ENCODE results near the gene GTF2H4.
"Not testable (repeated sequence)": the region's sequence is repeated elsewhere in the genome, so short reads cannot be mapped to it uniquely, and the experiment has no call there.

The GTF2H4 gene

GRCh38 chr6:30895343-30895742 lies 12.7 kb upstream of the GTF2H4 start:
- no peak for DNase-seq

GRCh38 chr6:30896541-30896940 lies 11.5 kb upstream of the GTF2H4 start:
- DNase-seq: no peak

- DNase-seq: no peak
Observed at GRCh38 chr6:30897882-30898281, 10.1 kb upstream of the GTF2H4 start.

- DNase-seq: no peak
Observed at GRCh38 chr6:30898750-30899360, 9.2 kb upstream of the GTF2H4 start.

GRCh38 chr6:30900863-30901417 lies 7.1 kb upstream of the GTF2H4 start:
- DNase-seq: no peak

GRCh38 chr6:30901436-30901835 lies 6.6 kb upstream of the GTF2H4 start:
- no peak for DNase-seq

- not testable (repeated sequence) for DNase-seq
Observed at GRCh38 chr6:30902196-30902595, 5.8 kb upstream of the GTF2H4 start.

GRCh38 chr6:30902709-30903108 lies 5.3 kb upstream of the GTF2H4 start:
- no peak for DNase-seq

GRCh38 chr6:30903236-30903635 lies 4.8 kb upstream of the GTF2H4 start:
- no peak for DNase-seq

- not testable (repeated sequence) for DNase-seq
Observed at GRCh38 chr6:30907290-30907757, 683 bp upstream of the GTF2H4 start.

- DNase-seq: no peak
Observed at GRCh38 chr6:30908700-30909099, 693 bp downstream of the GTF2H4 start.

- DNase-seq: not testable (repeated sequence)
Observed at GRCh38 chr6:30910473-30910872, 2.5 kb downstream of the GTF2H4 start.

GRCh38 chr6:30912746-30913520 lies 4.9 kb downstream of the GTF2H4 start:
- DNase-seq: no peak

- DNase-seq: no peak
Observed at GRCh38 chr6:30913721-30914075, 5.7 kb downstream of the GTF2H4 start.

- peak; percentile 97 for DNase-seq
Observed at GRCh38 chr6:30914076-30914853, 6.3 kb downstream of the GTF2H4 start, which contains the start of gene VARS2. VARS2 (plus strand) TSS chr6:30914238; CDS start chr6:30914837, 599 bp downstream.

GRCh38 chr6:30914854-30915590 lies 7.0 kb downstream of the GTF2H4 start:
- peak; percentile 42 for DNase-seq

GRCh38 chr6:30915591-30915946 lies 7.6 kb downstream of the GTF2H4 start:
- peak; percentile 42 for DNase-seq

GRCh38 chr6:30917041-30917440 lies 9.0 kb downstream of the GTF2H4 start:
- DNase-seq: no peak

- no peak for DNase-seq
Observed at GRCh38 chr6:30917487-30917886, 9.5 kb downstream of the GTF2H4 start.

GRCh38 chr6:30918670-30919069 lies 10.7 kb downstream of the GTF2H4 start:
- no peak for DNase-seq

GRCh38 chr6:30922447-30922852 lies 14.4 kb downstream of the GTF2H4 start:
- no peak for DNase-seq

- not testable (repeated sequence) for DNase-seq
Observed at GRCh38 chr6:30924040-30924627, 16.1 kb downstream of the GTF2H4 start.
